GM23338 (cell line): Measurements from ENCODE around the gene SLC8B1. TPM values are rescaled to one million over a fixed set of nuclear protein-coding genes. Genes with fewer than 3 reads are reported as not detected.

Experiments used
- ATAC-seq: fragments of 200-7000 bp; cut with Tn5 transposase; 3 replicates; pipeline ENCODE4 v1.9.1; 2020
- DNase-seq: peaks from one replicate; pipeline ENCODE4 v3.0.0-alpha.2; 2015; ENCODE audit warnings: low spot score
- H2AFZ ChIP-seq: fragments of 200-600 bp; sonication (generic); 2 replicates; pipeline ENCODE4 v1.8.0; 2016; ENCODE audit warnings: antibody characterized with exemption, mild to moderate bottlenecking, moderate library complexity
- H3F3A ChIP-seq: fragments of 200-600 bp; sonication (generic); replicated peaks from 2 replicates; pipeline ENCODE4 v1.8.0; 2017; ENCODE audit warnings: antibody characterized with exemption, mixed run types, low read depth
- H3K27ac ChIP-seq: fragments of 200-600 bp; sonication (generic); 2 replicates; pipeline ENCODE4 v1.6.1; 2016; ENCODE audit warnings: low read depth
- H3K27me3 ChIP-seq: fragments of 200-600 bp; sonication (generic); 2 replicates; pipeline ENCODE4 v1.8.0; 2016; ENCODE audit warnings: mild to moderate bottlenecking, mixed run types, moderate library complexity; ENCODE audit not compliant: insufficient read depth
- H3K36me3 ChIP-seq: fragments of 200-600 bp; sonication (generic); 2 replicates; pipeline ENCODE4 v1.8.0; 2016; ENCODE audit warnings: mild to moderate bottlenecking; ENCODE audit not compliant: insufficient read depth
- H3K4me1 ChIP-seq: fragments of 200-600 bp; sonication (generic); 2 replicates; pipeline ENCODE4 v1.8.0; 2016; ENCODE audit warnings: mild to moderate bottlenecking, moderate library complexity; ENCODE audit not compliant: insufficient read depth
- H3K4me2 ChIP-seq: fragments of 200-600 bp; sonication (generic); 2 replicates; pipeline ENCODE4 v1.7.1; 2017; ENCODE audit warnings: mixed run types
- H3K4me3 ChIP-seq: fragments of 200-600 bp; sonication (generic); 2 replicates; pipeline ENCODE4 v1.6.1; 2016; ENCODE audit warnings: mixed run types
- H3K79me2 ChIP-seq: fragments of 200-600 bp; sonication (generic); replicated peaks from 2 replicates; pipeline ENCODE4 v1.8.0; 2017; ENCODE audit warnings: mild to moderate bottlenecking; ENCODE audit not compliant: insufficient read depth
- H3K9me2 ChIP-seq: fragments of 200-600 bp; sonication (generic); 2 replicates; pipeline ENCODE4 v1.8.0; 2017; ENCODE audit not compliant: insufficient read depth
- H4K20me1 ChIP-seq: fragments of 200-600 bp; sonication (generic); replicated peaks from 2 replicates; pipeline ENCODE4 v1.8.0; 2017; ENCODE audit warnings: mild to moderate bottlenecking; ENCODE audit not compliant: insufficient read depth
- H3K27ac Mint-ChIP-seq: 2 replicates; pipeline ENCODE4 v1.8.0; 2020; ENCODE audit warnings: inconsistent platforms, mild to moderate bottlenecking, moderate library complexity, mixed read lengths
- H3K27me3 Mint-ChIP-seq: 3 replicates; pipeline ENCODE4 v1.8.0; 2022; ENCODE audit warnings: low read depth, mild to moderate bottlenecking, moderate library complexity, mixed read lengths, inconsistent platforms; ENCODE audit not compliant: insufficient read depth, poor library complexity
- H3K36me3 Mint-ChIP-seq: 3 replicates; pipeline ENCODE4 v1.8.0; 2021; ENCODE audit warnings: low read depth, mild to moderate bottlenecking, inconsistent platforms, moderate library complexity, mixed read lengths
- H3K4me1 Mint-ChIP-seq: 3 replicates; pipeline ENCODE4 v1.8.0; 2020; ENCODE audit warnings: mild to moderate bottlenecking, inconsistent platforms, mixed read lengths
- H3K4me3 Mint-ChIP-seq: 3 replicates; pipeline ENCODE4 v1.8.0; 2021; ENCODE audit warnings: moderate library complexity, mild to moderate bottlenecking, inconsistent platforms, mixed read lengths
- H3K9me3 Mint-ChIP-seq: 3 replicates; pipeline ENCODE4 v1.8.0; 2020; ENCODE audit warnings: moderate library complexity, mild to moderate bottlenecking, inconsistent platforms, mixed read lengths
- CREB1 ChIP-seq: fragments of 250-450 bp; sonication (Bioruptor Pico); IDR thresholded peaks from 2 replicates; pipeline ENCODE4 v1.5.0; 2020; ENCODE audit warnings: low read depth, mild to moderate bottlenecking, moderate library complexity
- EZH2 ChIP-seq: fragments of 200-600 bp; sonication (generic); IDR thresholded peaks from one replicate; pipeline ENCODE4 v1.8.0; 2017; ENCODE audit warnings: antibody characterized with exemption, mild to moderate bottlenecking, low read depth; ENCODE audit not compliant: unreplicated experiment
- EZH2phosphoT487 ChIP-seq: fragments of 200-600 bp; sonication (generic); IDR thresholded peaks from one replicate; pipeline ENCODE4 v1.8.1; 2018; ENCODE audit warnings: antibody characterized with exemption; ENCODE audit not compliant: unreplicated experiment
- JUNB ChIP-seq: IDR thresholded peaks from one replicate; pipeline ENCODE4 v1.6.1; 2016; ENCODE audit warnings: antibody characterized with exemption; ENCODE audit not compliant: unreplicated experiment
- POLR2AphosphoS5 ChIP-seq: IDR thresholded peaks from 2 replicates; pipeline ENCODE4 v1.6.1; 2016; ENCODE audit warnings: antibody characterized with exemption, low read depth
- STAT1 ChIP-seq: IDR thresholded peaks from one replicate; pipeline ENCODE4 v1.6.1; 2016; ENCODE audit warnings: antibody characterized with exemption; ENCODE audit not compliant: unreplicated experiment
- ZNF114 ChIP-seq: fragments of 250-450 bp; sonication (Bioruptor Pico); IDR thresholded peaks from 2 replicates; pipeline ENCODE4 v1.5.0; 2020; ENCODE audit warnings: mild to moderate bottlenecking, moderate library complexity
- ZNF331 ChIP-seq: fragments of 250-450 bp; sonication (Bioruptor Pico); IDR thresholded peaks from 2 replicates; pipeline ENCODE4 v1.5.0; 2020; ENCODE audit warnings: low read depth, mild to moderate bottlenecking, moderate library complexity
- polyA plus RNA-seq: library from polyadenylated mRNA; unstranded; fragments of >200 nt; fragmentation: Nextera tagmentation; extraction: Ambion mirVana; gene quantifications from 2 replicates; pipeline ENCODE4 v1.2.1, GENCODE V29; 2016
- total RNA-seq: library from RNA; depleted of rRNA; stranded (reverse); fragments of >200 nt; shearing (Covaris generic); gene quantifications from 2 replicates; pipeline ENCODE4 v1.2.3, GENCODE V29; 2014
- TF ChIP-seq, protein P1 (sequence below): fragments of 250-450 bp; sonication (Bioruptor Pico); IDR thresholded peaks from 2 replicates; pipeline ENCODE4 v1.5.0; 2020; ENCODE audit warnings: mild to moderate bottlenecking, moderate library complexity
- TF ChIP-seq, protein P2 (sequence below), 2 experiments: fragments of 200-600 bp in 1 of 2; sonication (generic) in 1 of 2; conservative IDR thresholded peaks; 2 replicates each; pipeline versions ENCODE4 v1.5.1 to v1.6.1; 2016 to 2017; ENCODE audit warnings: antibody characterized with exemption in 2 of 2, low read depth in 2 of 2, mild to moderate bottlenecking in 2 of 2, moderate library complexity in 1 of 2
- TF ChIP-seq, protein P3 (sequence below): IDR thresholded peaks from 2 replicates; pipeline ENCODE4 v1.6.1; 2016; ENCODE audit warnings: antibody characterized with exemption
- TF ChIP-seq, protein P4 (sequence below): IDR thresholded peaks from one replicate; pipeline ENCODE4 v1.6.1; 2018; ENCODE audit warnings: antibody characterized with exemption; ENCODE audit not compliant: unreplicated experiment

SLC8B1 gene
- total and polyA plus RNA-seq, 2 experiments from 2014 or later = 6.0 to 8.9 TPM

DNA sequence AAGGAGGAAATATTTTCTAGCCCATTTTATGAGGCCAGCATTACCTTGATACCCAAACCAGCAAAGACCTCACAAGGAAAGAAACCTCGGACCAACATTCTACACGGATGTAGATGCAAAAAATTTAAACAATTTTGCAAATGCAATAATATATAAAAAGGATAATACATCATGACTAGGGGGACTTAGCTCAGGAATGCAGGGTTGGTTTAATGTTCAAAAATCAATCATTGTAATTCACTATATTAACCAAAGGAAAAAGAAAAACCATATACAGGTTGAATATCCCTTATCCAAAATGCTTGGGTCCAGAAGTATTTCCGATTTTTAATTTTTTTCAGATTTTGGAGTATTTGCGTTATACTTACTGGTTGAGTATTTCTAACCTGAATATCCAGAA, 80.6 kb downstream of the SLC8B1 start:
- H3K4me2 ChIP-seq = no peak overlapping the region
- H3K4me3 ChIP-seq = no peak overlapping the region
- H3K27ac Mint-ChIP-seq = no peak overlapping the region
- no peak overlapping the region for H3K4me3 Mint-ChIP-seq
- no peak overlapping the region for H2AFZ ChIP-seq
- no peaks in the 10 kb centered on the region for H3K27me3 ChIP-seq
- peaks cover 7% of the 10 kb centered on the region; the same call in 1 of the 3 replicates for H3K36me3 Mint-ChIP-seq
- H4K20me1 ChIP-seq = no peaks in the 10 kb centered on the region
- no peaks in the 10 kb centered on the region for H3K9me3 Mint-ChIP-seq
- no peaks in the 10 kb centered on the region for H3K79me2 ChIP-seq
- H3F3A ChIP-seq = no peaks in the 10 kb centered on the region
- TF ChIP-seq, protein P1, sequence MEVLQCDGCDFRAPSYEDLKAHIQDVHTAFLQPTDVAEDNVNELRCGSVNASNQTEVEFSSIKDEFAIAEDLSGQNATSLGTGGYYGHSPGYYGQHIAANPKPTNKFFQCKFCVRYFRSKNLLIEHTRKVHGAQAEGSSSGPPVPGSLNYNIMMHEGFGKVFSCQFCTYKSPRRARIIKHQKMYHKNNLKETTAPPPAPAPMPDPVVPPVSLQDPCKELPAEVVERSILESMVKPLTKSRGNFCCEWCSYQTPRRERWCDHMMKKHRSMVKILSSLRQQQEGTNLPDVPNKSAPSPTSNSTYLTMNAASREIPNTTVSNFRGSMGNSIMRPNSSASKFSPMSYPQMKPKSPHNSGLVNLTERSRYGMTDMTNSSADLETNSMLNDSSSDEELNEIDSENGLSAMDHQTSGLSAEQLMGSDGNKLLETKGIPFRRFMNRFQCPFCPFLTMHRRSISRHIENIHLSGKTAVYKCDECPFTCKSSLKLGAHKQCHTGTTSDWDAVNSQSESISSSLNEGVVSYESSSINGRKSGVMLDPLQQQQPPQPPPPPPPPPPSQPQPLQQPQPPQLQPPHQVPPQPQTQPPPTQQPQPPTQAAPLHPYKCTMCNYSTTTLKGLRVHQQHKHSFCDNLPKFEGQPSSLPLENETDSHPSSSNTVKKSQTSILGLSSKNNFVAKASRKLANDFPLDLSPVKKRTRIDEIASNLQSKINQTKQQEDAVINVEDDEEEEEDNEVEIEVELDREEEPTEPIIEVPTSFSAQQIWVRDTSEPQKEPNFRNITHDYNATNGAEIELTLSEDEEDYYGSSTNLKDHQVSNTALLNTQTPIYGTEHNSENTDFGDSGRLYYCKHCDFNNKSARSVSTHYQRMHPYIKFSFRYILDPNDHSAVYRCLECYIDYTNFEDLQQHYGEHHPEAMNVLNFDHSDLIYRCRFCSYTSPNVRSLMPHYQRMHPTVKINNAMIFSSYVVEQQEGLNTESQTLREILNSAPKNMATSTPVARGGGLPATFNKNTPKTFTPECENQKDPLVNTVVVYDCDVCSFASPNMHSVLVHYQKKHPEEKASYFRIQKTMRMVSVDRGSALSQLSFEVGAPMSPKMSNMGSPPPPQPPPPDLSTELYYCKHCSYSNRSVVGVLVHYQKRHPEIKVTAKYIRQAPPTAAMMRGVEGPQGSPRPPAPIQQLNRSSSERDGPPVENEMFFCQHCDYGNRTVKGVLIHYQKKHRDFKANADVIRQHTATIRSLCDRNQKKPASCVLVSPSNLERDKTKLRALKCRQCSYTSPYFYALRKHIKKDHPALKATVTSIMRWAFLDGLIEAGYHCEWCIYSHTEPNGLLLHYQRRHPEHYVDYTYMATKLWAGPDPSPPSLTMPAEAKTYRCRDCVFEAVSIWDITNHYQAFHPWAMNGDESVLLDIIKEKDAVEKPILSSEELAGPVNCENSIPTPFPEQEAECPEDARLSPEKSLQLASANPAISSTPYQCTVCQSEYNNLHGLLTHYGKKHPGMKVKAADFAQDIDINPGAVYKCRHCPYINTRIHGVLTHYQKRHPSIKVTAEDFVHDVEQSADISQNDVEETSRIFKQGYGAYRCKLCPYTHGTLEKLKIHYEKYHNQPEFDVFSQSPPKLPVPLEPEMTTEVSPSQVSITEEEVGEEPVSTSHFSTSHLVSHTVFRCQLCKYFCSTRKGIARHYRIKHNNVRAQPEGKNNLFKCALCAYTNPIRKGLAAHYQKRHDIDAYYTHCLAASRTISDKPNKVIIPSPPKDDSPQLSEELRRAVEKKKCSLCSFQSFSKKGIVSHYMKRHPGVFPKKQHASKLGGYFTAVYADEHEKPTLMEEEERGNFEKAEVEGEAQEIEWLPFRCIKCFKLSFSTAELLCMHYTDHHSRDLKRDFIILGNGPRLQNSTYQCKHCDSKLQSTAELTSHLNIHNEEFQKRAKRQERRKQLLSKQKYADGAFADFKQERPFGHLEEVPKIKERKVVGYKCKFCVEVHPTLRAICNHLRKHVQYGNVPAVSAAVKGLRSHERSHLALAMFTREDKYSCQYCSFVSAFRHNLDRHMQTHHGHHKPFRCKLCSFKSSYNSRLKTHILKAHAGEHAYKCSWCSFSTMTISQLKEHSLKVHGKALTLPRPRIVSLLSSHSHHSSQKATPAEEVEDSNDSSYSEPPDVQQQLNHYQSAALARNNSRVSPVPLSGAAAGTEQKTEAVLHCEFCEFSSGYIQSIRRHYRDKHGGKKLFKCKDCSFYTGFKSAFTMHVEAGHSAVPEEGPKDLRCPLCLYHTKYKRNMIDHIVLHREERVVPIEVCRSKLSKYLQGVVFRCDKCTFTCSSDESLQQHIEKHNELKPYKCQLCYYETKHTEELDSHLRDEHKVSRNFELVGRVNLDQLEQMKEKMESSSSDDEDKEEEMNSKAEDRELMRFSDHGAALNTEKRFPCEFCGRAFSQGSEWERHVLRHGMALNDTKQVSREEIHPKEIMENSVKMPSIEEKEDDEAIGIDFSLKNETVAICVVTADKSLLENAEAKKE (CRISPR knock-in tag) = no peak
- TF ChIP-seq STAT1 = no peak
- TF ChIP-seq CREB1 = no peak
- TF ChIP-seq ZNF331 = no peak
- TF ChIP-seq, protein P2, sequence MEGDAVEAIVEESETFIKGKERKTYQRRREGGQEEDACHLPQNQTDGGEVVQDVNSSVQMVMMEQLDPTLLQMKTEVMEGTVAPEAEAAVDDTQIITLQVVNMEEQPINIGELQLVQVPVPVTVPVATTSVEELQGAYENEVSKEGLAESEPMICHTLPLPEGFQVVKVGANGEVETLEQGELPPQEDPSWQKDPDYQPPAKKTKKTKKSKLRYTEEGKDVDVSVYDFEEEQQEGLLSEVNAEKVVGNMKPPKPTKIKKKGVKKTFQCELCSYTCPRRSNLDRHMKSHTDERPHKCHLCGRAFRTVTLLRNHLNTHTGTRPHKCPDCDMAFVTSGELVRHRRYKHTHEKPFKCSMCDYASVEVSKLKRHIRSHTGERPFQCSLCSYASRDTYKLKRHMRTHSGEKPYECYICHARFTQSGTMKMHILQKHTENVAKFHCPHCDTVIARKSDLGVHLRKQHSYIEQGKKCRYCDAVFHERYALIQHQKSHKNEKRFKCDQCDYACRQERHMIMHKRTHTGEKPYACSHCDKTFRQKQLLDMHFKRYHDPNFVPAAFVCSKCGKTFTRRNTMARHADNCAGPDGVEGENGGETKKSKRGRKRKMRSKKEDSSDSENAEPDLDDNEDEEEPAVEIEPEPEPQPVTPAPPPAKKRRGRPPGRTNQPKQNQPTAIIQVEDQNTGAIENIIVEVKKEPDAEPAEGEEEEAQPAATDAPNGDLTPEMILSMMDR (conservative IDR thresholded peaks at IDR 0.05; ENCODE audit: low read depth in 2 of 2) = no peak
- TF ChIP-seq, protein P3, sequence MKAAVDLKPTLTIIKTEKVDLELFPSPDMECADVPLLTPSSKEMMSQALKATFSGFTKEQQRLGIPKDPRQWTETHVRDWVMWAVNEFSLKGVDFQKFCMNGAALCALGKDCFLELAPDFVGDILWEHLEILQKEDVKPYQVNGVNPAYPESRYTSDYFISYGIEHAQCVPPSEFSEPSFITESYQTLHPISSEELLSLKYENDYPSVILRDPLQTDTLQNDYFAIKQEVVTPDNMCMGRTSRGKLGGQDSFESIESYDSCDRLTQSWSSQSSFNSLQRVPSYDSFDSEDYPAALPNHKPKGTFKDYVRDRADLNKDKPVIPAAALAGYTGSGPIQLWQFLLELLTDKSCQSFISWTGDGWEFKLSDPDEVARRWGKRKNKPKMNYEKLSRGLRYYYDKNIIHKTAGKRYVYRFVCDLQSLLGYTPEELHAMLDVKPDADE = no peak
- no peak for TF ChIP-seq EZH2
- TF ChIP-seq, protein P4, sequence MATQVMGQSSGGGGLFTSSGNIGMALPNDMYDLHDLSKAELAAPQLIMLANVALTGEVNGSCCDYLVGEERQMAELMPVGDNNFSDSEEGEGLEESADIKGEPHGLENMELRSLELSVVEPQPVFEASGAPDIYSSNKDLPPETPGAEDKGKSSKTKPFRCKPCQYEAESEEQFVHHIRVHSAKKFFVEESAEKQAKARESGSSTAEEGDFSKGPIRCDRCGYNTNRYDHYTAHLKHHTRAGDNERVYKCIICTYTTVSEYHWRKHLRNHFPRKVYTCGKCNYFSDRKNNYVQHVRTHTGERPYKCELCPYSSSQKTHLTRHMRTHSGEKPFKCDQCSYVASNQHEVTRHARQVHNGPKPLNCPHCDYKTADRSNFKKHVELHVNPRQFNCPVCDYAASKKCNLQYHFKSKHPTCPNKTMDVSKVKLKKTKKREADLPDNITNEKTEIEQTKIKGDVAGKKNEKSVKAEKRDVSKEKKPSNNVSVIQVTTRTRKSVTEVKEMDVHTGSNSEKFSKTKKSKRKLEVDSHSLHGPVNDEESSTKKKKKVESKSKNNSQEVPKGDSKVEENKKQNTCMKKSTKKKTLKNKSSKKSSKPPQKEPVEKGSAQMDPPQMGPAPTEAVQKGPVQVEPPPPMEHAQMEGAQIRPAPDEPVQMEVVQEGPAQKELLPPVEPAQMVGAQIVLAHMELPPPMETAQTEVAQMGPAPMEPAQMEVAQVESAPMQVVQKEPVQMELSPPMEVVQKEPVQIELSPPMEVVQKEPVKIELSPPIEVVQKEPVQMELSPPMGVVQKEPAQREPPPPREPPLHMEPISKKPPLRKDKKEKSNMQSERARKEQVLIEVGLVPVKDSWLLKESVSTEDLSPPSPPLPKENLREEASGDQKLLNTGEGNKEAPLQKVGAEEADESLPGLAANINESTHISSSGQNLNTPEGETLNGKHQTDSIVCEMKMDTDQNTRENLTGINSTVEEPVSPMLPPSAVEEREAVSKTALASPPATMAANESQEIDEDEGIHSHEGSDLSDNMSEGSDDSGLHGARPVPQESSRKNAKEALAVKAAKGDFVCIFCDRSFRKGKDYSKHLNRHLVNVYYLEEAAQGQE = no peak
- TF ChIP-seq ZNF114 (CRISPR knock-in tag) = no peak
- TF ChIP-seq EZH2phosphoT487 = no peak
- no peak for TF ChIP-seq POLR2AphosphoS5
- no peak for TF ChIP-seq JUNB
- H3K27ac ChIP-seq = no peak overlapping the region
- DNase-seq (no peak), ATAC-seq (no peak)
- peaks cover 3% of the 10 kb centered on the region for H3K4me1 Mint-ChIP-seq
- no peaks in the 10 kb centered on the region for H3K27me3 Mint-ChIP-seq
- H3K9me2 ChIP-seq = no peaks in the 10 kb centered on the region
- no peaks in the 10 kb centered on the region; the same call in none of the 2 replicates for H3K4me1 ChIP-seq
- H3K36me3 ChIP-seq = no peaks in the 10 kb centered on the region
